ENCODE results near the gene CDC6. TPM values are rescaled to one million over a fixed set of nuclear protein-coding genes. Genes with fewer than 3 reads are reported as not detected.

CDC6 gene
- total and polyA plus RNA-seq, 2 of the 8 experiments (the other 6 are each of a cell fraction or from before 2014, with no cell fraction given) = 50.5 to 140 TPM

DNA sequence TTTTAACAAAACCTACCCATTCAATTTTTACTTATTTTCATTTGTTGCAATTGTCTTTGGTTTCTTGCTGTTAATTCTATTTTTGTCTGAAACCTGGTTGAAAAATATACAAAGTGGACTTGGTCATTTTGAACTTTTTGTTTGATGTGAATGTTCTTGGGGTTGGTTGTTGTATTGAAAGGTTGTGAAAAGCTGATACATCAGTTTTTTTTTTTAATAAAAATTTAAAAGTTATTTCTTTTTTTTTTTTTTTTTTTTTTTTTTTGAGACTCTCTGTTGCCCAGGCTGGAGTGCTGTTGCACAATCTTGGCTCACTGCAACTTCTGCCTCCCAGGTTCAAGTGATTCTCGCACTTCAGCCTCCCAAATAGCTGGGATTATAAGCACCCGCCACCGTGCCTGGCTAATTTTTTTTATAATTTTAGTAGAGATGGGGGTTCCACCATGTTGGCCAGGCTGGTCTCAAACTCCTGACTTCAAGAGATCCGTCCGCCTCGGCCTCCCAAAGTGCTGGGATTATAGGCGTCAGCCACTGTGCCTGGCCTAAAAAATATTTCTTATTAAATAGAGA is 39.7 kb upstream of the CDC6 start:
- H3K4me1 ChIP-seq (replicated peaks in 1 of 4; ENCODE audit: control insufficient read depth in 3 of 4, insufficient read depth in 4 of 4, low read length in 3 of 4) = no peaks in the 10 kb centered on the region
- no peaks in the 10 kb centered on the region for H3K9me3 ChIP-seq (ENCODE audit: insufficient read depth in 2 of 2, low read depth in 1 of 2, low read length in 1 of 2)
- FAIRE-seq = no peak
- ChIA-PET POLR2A (ENCODE audit: partially characterized antibody) (interaction anchor here (0.6 to 0.7 kb wide), 2 partner anchors 30 to 37 kb away, joined by 3 read pairs; no protein-coding TSS in a partner anchor), CTCF (ENCODE audit: partially characterized antibody) (no interaction called here)
- no peak overlapping the region for H4K91ac ChIP-seq (replicated peaks; ENCODE audit: insufficient read length, low read length)
- H3K27me3 ChIP-seq (replicated peaks in 1 of 4; ENCODE audit: control insufficient read depth in 3 of 4, extremely low read depth in 1 of 4, insufficient read depth in 3 of 4, low read length in 3 of 4) = no peaks in the 10 kb centered on the region
- no peak for DNase-seq (ENCODE audit: low read depth in 1 of 2, low spot score in 2 of 2)
- no peak overlapping the region for H3K4me3 ChIP-seq (ENCODE audit: extremely low read depth in 1 of 4, insufficient read depth in 2 of 4, low read depth in 3 of 4, low read length in 4 of 4)
- no peak overlapping the region for H2BK120ac ChIP-seq (replicated peaks; ENCODE audit: low read depth, low read length)
- TF ChIP-seq PHF8 (conservative IDR thresholded peaks at IDR 0.05; ENCODE audit: low read depth, low read length) (no peak), CEBPB (IDR thresholded peaks at IDR 0.05; ENCODE audit: low read depth, low read length) (peak; percentile 38; the same call in 1 of the 2 replicates)
- no peak overlapping the region for H2BK5ac ChIP-seq (ENCODE audit: low read depth, low read length)
- H2BK15ac ChIP-seq (ENCODE audit: low read length) = no peak overlapping the region
- H3K4ac ChIP-seq (replicated peaks; ENCODE audit: insufficient read length, low read depth, low read length) = no peak overlapping the region
- H3K18ac ChIP-seq (ENCODE audit: extremely low read depth, low read length) = no peak overlapping the region
- no peak overlapping the region for H3K4me2 ChIP-seq (ENCODE audit: insufficient read depth in 1 of 2, low read depth in 2 of 2, low read length in 2 of 2)
- no peak overlapping the region for H3K9ac ChIP-seq (replicated peaks in 1 of 4; ENCODE audit: extremely low read depth in 1 of 4, low read depth in 3 of 4, low read length in 3 of 4)
- no peak overlapping the region for H2BK20ac ChIP-seq (ENCODE audit: low read length)
- H4K8ac ChIP-seq (ENCODE audit: extremely low read depth, insufficient read depth, low read length) = no peak overlapping the region
- no peak overlapping the region for H2AFZ ChIP-seq (ENCODE audit: low read length)
- no peaks in the 10 kb centered on the region for H3K23me2 ChIP-seq (ENCODE audit: low read depth, low read length)
- H3K27ac ChIP-seq (ENCODE audit: low read depth, low read length) = no peak overlapping the region
- no peak overlapping the region for H2BK12ac ChIP-seq (ENCODE audit: low read depth, low read length)
- peaks cover 0 to 2% of the 10 kb centered on the region in 2 experiments for H4K20me1 ChIP-seq (replicated peaks in 1 of 2; ENCODE audit: control insufficient read depth in 1 of 2, insufficient read depth in 2 of 2, low read length in 2 of 2)
- peaks cover 0 to 29% of the 10 kb centered on the region in 2 experiments; a peak in 2 of 4 replicates for H3K79me2 ChIP-seq (ENCODE audit: control insufficient read depth in 1 of 2, insufficient read depth in 2 of 2, low read length in 2 of 2)
- no peak overlapping the region for H4K5ac ChIP-seq (ENCODE audit: insufficient read length, low read depth, low read length)
- no peak overlapping the region for H2AK5ac ChIP-seq (ENCODE audit: low read depth, low read length)
- WGBS, 2 experiments (ENCODE audit: extremely low coverage in 1 of 2, insufficient coverage in 1 of 2, insufficient read length in 1 of 2, insufficient replicate concordance in 2 of 2, low coverage in 1 of 2, low lambda C conversion rate in 2 of 2, missing lambda C conversion rate in 1 of 2) = 89% methylated on average over 7 of the region's 7 CpGs; no CpG with 5 or more reads in 1 of the 2 experiments
- no peak overlapping the region for H3K14ac ChIP-seq (ENCODE audit: insufficient read length)
- no peaks in the 10 kb centered on the region for H3K36me3 ChIP-seq (ENCODE audit: control insufficient read depth in 2 of 4, insufficient read depth in 4 of 4, low read length in 3 of 4)
- H3K23ac ChIP-seq (ENCODE audit: insufficient read length) = no peak overlapping the region
- H3K56ac ChIP-seq (replicated peaks; ENCODE audit: insufficient read length, low read depth, low read length) = no peak overlapping the region
- H3K79me1 ChIP-seq (ENCODE audit: low read depth, low read length) = no peaks in the 10 kb centered on the region
